GM21825 (cell line): ENCODE results near the gene MAPRE3.

Experiments
- ATAC-seq: cut with Tn5 transposase; IDR thresholded peaks from one replicate; pipeline ENCODE4 v1.9.1; 2021; ENCODE audit warnings: mild to moderate bottlenecking, moderate library complexity; ENCODE audit not compliant: unreplicated experiment

Gene MAPRE3

DNA sequence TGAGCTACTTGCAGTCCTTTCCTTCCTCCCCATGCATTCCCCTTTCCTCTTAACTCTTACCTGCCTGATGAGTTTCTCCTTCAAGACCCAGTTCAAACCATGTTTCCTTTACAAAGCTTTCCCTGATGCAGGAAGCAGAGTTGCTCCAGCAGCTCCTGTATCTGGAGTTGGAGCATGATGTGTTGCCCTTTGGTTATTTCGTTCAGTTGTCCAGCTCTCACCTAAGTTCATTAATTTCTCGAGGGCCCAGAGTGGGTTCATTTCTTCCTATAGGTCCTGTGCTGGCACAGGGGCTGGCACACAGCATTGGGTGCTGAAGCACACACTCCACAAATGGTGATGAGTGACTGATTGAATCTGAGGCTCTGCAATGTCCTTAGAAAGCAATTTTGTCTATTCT, 39.3 kb downstream of the MAPRE3 start:
- ATAC-seq = no peak

DNA sequence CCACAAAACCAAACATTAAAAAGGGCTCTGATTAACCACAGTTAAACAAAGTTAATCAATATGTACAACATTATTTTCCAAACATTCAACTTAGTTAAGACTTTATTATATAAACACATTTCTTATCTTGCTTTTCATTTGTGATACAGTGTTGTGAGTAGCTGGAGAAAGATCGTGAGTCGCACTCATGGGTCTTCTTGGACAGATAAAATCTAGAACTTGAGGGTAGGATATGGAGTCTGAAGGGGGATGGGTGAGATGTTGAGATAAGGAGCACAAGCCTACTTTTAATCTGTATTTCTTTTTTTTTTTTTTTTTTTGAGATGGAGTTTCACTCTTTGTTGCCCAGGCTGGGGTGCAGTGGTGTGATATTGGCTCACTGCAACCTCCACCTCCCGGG, 39.7 kb downstream of the MAPRE3 start:
- no peak for ATAC-seq

DNA sequence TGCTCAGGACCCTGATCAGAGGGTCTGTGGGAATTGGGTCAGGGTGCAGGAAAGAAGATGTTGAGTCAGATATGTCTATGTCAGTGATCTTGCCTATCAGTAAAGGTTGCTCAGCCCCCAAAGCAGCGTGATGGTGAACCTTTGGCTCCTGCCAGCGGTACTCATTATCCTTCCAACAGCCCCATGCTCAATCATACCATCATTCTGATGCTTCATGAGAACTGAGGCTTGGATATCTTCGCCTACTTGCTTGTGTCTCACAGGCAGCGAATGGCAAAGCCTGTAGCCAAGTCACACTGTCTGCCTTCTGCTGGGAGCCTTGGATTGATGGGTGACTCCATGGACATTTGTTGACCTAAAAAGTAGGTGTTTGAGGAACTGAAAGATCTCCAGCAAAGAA, 43.3 kb downstream of the MAPRE3 start:
- no peak for ATAC-seq

DNA sequence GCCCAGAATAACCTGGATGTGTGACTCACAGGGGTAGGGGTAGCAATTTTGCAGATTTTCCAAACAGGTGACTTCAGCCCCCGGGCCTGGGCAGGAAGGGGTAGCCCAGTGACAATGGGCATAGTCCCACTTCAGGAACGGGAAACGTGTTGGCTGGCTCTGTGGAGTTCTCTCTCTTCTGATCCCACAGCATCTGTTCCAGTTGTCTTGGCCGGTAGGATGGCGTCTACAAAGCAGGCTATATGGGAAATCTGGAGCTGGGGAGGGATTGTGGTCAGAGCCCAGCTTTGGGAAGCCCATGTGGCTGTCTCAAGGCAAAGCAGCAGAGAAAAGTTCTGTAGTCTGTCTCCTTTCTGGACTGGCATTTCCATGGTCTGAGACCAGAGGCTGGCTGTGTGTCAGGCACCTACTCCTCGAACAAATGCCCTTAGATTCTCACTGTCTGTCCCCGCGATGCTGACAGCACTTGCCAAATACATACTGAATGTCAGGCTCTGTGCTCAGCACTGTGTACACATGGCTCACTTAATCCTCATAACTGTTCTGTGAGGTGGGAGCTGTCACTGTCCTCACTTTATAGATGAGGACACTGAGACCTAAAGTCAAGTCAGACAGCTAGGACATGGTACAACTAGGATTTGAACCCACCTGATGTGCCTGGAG, 44.5 kb downstream of the MAPRE3 start:
- ATAC-seq = no peak

DNA sequence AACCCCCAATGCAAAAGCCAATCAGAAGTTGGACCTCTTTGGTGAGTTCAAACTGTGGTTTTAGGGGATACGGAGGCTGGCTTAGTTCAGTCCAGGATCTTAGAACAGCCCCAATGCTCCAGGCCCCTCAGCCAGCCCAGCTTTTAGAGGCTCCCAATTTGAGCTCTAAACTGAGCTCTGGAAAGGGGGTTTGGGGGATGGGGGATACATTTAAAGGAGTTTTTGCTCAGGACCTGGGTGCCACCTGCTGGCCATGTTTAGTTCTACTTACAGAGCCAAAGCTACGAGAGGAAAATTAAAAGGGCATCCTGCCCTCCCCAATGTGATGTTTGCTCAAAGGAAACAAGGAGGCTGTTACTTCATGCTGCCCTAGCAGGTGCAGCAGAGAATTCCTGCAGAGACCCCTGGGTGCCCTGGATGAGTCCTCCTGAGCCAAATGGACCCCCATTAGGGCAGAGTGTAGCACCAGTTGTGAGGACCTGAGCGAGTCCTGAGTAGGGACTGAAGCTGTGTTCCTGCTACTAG, 46.4 kb downstream of the MAPRE3 start:
- no peak for ATAC-seq

DNA sequence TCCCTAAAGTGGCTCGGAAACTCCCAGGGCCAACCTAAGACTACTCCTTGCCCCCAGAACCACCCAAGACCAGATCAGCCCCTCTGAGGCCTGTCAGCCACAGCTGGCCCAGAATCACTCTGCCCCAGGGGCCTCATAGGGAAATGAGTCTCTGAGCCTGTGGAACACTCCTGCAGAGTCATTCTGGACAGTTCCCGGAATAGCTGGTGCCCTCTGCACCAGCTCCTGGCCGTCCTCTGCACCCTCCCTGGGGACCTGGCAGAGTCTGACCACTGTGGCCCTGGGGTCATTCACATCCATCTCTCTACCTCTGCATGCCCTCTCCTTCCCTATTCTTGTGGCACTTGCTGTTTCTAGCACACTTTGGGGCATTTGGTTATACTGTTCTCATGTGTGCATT, 47.7 kb downstream of the MAPRE3 start:
- ATAC-seq = no peak

DNA sequence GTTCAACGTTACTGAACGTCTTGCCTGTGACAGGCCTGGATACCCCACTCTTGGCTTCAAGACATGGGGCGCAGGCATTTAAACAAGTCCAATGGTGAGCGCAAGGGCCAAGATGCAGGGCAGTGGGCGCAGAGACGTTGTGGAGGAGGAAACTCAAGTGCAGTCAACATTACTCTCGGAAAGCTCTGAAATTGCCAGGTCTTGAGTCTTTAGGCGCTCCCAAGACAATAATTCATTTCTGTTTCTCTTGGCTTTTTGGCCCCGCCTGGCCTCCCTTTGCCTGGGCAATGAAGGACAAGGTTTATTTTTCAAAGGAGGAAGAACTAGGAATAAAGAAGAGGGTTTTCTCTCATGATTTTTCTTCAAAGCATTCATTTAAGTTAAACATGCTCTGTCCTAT, 49.0 kb downstream of the MAPRE3 start:
- ATAC-seq = no peak

DNA sequence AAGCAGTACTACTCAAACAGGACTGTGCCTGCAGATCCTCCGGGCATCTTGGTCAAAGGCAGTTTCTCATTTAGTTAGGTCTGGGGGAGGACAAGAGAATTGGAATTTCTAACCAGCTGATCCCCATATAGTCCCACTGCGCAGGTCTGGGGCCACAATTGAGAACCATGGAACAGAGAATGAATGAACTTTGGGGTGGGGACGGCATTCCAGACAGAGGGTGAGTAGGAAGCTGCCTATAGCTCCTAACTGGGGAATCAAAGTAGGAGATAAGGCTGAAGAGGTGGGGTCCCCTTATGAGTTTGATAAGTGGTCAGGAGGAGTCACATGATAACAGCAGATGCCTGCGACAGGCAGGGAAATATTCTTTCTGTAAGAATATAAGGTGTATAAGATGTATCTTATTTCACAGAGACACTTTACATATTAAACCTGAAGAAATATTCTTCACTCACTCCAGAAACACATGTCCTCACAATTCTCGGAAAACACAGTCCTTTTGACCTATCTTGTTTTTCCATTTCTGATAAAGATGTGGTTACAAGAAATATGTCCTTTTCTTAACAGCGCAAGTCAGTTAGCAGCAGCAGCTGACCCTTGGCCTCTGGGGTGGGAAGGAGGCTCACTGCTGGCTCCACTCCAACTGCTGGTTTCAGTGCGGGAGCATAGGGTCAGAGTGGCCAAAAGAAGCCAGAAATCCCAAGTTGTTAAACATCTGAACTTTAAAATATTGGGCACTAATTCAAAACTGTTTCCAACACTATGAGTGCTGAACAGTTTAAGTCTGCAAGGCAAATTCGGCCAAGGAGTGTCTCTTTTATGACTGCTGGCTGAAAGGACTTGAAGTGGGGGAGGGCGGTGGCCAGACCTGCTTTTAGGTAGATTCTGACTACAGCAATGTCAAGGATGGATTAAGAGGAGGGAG, 49.8 kb downstream of the MAPRE3 start:
- ATAC-seq = no peak

DNA sequence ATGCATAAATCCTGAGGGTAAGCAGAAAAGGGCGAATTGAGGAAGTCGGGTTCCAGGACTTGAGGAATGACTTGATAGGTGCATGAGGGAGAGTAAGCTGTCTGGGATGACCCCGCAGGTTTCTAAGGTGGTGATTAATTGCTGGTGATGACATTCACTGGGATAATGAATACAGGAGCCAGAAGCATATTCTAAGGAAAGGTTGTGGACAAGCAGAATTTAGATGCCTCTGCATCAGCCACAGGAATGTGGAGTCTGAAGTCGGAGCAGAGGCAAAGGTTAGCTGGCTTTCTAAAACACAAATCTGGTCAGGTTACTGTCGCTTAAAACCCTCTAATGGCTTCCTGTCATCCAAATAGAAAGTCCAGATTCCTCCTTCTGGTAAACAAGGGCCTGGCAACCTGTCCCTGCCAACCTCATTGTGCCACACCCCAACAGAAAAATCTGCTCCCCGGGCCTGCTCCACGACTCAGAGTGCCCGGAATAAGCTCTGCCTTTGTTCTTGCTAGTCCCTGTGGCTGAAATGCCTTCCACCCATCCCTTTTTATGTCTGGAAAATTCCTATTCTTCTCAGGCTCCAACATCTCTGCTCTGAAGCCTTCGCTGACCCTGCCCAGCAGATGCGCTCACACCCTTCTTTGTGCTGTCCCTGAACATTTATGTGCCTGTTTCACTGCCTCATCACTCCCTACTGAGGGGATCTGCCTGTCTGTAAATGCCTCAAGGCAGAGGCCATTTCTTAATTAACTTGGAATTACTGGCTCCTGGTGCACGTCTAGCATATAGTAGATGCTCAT, 51.0 kb downstream of the MAPRE3 start:
- ATAC-seq = no peak

DNA sequence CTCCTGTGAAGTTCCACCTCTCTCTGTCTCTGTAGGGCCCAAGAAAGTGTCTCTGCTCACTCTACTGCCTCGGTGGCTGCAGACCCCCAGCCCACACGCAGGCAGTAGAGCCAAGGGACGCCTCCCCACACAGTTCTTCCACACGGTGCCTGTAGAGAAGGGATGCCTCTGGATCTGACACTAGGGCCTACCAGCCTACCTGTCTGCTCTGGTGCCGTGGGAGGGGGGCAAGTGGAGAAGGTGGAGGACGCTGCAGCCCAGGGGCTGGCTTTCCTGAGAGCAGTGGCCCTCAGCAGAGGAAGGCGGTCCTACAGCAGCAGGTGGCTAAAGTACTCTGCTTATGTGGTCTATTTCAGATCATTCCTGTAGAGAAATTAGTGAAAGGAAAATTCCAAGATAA, 53.3 kb downstream of the MAPRE3 start:
- ATAC-seq = no peak

DNA sequence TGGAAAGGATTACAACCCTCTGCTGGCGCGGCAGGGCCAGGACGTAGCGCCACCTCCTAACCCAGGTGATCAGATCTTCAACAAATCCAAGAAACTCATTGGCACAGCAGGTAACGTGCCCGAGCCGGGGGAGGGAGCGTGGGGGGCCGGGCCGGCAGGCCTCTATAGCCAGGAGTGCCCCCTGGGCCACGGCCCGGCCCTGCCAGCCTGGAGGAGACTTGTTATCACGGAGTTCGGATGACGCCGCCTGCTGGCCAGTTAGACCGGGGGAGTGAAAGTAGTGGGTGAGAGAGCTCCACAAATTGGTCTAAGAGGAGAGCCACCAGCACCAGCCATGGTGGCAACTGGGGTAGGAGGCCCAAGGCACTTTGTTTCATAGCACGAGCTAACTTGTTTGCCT, 53.8 kb downstream of the MAPRE3 start:
- ATAC-seq = no peak

DNA sequence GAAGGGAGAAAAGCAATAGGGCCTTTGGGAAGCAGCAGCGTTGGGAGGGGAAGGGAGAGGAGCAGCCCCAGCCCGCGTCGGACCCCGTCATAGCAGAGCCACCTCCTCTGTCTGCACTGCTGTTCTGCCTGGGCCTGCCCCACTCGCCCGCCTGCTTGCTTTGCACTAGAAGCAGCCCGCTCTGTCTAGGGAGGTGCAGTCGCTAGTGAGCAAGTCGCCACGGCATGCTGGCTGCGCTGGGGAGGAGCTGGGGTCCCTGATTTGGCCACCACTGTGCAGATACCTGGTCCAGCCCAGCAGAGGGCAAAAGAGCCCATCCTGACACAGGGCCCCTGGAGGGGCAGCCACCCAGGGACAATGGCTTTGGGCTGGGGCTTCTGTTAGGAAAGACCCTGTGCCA, 54.4 kb downstream of the MAPRE3 start:
- no peak for ATAC-seq

DNA sequence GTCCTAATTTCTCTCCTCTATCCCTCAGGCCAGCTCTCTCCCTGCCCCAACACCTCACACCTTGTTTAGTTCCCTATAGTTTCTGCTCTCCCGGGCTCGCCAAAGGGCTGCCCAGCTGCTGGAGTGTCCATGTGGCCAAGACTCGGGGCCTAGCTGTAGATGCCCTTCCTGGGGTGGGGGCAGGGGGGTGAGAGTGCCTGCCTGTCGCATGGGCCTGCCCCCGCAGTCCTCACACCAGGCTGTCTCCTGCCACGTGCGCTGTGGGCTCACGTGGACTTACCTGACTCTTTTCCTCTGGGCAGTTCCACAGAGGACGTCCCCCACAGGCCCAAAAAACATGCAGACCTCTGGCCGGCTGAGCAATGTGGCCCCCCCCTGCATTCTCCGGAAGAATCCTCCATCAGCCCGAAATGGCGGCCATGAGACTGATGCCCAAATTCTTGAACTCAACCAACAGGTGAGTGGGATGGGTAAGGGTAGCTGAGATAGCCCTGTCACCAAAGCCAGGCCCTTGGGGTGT, 54.9 kb downstream of the MAPRE3 start:
- no peak for ATAC-seq

DNA sequence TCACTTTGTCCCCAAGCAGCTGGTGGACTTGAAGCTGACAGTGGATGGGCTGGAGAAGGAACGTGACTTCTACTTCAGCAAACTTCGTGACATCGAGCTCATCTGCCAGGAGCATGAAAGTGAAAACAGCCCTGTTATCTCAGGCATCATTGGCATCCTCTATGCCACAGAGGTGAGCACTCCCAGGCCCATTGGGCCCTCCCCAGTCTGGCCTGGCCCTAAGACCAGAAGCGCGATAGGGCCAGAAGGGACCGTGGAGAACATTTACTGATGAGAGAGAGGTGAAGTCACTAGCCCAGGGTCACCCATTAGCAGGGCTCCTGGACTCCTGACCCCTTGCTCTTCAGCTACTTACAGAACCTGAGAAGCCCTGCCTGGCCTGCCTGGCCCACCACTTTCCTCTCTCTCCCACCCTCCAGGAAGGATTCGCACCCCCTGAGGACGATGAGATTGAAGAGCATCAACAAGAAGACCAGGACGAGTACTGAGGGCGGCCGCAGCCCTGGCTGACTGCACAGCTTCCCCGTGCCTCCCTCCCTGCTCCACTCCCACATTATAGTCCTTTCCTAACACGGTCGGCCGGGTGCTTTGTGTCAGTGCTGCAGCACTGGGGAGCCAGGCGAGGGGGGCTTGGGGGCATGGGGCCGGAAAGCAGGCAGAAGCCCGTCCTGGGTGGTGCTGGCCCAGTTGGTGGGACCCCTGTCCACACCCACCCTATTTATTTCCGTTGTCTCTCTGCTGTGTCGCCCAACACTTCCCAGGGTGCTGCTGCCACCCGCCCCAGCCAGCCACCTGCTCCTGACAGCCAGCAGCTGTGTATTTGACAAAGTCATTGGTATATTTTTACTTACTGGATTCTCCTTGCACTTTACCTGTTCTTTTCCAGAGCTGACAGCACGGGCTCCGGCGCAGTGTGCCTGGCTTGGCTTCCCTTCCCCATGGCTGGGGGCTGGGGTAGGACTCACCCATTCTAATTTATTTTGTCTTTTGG, 55.7 kb downstream of the MAPRE3 start:
- ATAC-seq = no peak

DNA sequence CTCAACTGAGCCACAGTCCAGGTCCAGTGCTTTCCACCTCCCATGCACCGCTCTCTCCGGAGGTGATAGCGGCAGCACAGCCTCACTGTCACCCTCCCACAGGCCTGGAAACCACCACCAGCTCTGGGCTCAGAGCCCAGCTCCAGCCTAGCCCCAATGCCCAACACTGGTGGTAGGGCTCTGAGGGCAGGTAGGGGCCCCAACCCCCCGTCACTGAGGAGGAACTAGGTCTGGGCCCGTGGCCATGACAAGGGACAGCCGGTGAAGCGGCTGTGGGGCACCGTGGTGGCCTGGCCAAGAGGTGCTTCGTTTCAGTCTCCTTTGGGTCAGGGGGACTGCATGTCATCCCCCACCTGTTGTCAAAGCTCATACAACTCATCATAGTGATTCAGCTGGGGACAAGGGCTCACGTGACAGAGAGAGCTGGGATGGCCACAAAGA, 56.8 kb downstream of the MAPRE3 start:
- ATAC-seq = no peak

DNA sequence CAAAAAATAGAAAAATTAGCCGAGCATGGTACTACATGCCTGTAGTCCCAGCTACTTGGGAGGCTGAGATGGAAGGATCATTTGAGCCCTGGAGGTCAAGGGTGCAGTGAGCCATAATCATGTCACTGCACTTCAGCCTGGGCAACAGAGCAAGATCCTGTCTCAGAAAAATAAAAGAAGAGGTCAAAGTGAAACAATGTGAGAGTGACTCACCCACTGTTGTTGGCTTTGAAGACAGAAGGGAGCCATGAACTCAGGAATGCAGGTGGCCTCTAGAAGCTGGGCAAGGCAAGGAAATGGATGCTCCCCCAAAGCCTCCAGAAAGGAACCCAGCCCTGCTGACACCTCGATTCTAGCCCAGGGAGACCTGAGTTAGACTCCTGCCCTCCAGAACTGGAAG, 58.6 kb downstream of the MAPRE3 start:
- ATAC-seq = no peak

DNA sequence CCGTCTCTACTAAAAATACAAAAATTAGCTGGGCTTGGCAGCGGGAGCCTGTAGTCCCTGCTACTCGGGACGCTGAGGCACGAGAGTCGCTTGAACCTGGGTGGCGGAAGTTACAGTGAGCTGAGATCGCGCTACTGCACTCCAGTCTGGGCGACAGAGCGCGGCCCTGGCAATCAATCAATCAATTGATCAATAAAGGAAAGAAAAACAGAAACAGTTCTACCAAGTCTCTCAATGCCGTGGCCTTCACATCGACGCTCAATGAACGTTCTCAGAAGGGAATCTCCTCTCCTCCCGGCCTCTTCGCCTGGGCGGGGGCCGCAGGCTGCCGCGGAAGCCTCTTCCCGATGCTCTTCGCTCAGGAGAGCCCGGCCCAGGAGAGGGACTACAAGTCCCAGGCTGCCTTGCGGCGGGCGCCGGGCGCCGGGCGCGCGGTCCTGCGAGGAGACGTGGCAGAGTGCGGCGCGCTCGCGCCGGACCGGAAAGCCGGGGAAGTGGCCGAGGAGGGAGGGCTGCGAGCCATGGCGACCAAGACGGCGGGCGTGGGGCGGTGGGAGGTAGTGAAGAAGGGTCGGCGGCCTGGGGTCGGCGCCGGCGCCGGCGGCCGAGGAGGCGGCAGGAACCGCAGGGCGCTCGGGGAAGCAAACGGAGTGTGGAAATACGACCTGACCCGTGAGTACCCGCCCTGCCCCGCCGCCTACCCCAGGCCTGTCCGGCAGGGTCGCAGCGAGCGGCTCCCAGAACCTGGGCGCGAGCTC, 62.2 kb downstream of the MAPRE3 start, which contains the start of gene TMEM214:
Gene TMEM214 (plus strand): TSS at position 471 of the 758 bp plus-strand sequence. CDS start 51 bp downstream, at position 522.
- ATAC-seq = peak; percentile 91

DNA sequence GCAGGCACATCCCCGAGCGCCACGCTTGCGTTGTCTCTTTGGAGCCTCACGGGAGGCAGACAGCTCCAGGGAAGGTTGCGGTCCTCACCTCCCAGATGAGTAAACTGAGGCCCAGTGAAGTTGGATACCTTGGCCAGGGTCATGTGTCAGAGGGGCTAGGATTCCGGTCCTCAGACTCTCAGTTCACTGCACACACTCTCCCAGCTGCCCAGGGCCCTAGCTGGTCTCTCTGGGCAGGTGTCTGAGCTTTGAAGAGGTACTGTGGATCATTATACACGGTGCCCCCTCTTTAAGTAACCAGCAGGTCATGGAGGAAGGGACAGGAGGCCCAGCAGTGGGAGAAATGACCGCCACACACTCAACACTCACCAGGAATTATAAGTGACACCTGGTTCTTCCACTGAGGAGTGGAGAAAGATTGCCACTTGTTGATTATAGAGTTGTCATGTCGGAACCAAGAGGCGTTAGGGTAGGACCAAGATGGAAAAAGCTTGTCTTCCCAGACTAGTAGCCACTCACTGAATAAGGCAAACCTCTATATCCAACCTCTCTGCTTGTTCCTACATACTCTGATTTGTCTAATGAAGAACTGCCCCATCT, 62.9 kb downstream of the MAPRE3 start:
- ATAC-seq = peak; percentile 8

DNA sequence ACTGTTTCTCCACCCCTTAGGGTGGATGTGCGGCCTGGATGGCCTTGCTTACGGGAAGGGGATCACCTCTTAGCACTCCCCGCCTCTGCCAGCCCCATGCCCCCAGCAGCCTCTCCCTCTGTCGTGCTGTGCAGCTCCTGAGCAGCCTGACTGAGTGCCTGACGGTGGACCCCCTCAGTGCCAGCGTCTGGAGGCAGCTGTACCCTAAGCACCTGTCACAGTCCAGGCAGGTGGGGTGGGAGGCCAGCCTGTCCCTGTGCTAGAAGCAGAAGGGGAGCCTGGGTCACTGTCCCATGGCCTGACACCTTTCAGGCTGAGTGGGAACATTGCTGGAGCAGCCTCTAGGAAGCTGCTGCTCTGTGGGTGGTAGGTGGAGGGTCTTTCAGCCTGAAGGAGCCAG, 67.6 kb downstream of the MAPRE3 start:
- no peak for ATAC-seq
